T47D (cell line): ENCODE measurements around the gene GLTPD2.

Source experiments
- DNase-seq, 2 experiments: peaks; one replicate each; pipeline versions ENCODE4 v3.0.0 to v3.0.0-alpha.2; 2011 to 2012; ENCODE audit warnings: low read depth in 1 of 2, low spot score in 1 of 2
- JUND ChIP-seq: IDR thresholded peaks from 2 replicates; pipeline ENCODE4 v1.6.1; 2012; ENCODE audit warnings: low read depth
- in situ Hi-C: cut with HindIII; loops from 2 replicates; pipeline ENCODE4 v1.10.0; 2016; ENCODE audit warnings: low sequenced_read_pairs, low pct_unique_long_range_greater_than_20kb

Gene GLTPD2

DNA sequence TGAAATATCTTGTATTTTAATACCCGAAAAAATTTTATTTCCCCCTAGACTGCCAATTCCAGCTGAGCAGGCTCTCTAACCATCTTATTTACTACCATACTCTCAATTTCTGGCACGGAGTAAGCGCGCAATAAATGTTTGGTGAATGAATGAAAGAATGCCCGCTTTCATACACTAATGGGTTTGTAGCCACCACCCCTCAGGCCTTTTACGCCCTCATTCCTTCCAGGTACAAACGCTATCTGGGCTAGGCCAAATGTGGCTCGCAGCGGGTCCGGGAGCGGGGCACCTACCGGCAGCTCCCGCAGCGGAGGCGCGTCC, 17.7 kb downstream of the GLTPD2 start:
- DNase-seq = no peak
- TF ChIP-seq JUND = no peak
- in situ Hi-C loops = no loop called here

DNA sequence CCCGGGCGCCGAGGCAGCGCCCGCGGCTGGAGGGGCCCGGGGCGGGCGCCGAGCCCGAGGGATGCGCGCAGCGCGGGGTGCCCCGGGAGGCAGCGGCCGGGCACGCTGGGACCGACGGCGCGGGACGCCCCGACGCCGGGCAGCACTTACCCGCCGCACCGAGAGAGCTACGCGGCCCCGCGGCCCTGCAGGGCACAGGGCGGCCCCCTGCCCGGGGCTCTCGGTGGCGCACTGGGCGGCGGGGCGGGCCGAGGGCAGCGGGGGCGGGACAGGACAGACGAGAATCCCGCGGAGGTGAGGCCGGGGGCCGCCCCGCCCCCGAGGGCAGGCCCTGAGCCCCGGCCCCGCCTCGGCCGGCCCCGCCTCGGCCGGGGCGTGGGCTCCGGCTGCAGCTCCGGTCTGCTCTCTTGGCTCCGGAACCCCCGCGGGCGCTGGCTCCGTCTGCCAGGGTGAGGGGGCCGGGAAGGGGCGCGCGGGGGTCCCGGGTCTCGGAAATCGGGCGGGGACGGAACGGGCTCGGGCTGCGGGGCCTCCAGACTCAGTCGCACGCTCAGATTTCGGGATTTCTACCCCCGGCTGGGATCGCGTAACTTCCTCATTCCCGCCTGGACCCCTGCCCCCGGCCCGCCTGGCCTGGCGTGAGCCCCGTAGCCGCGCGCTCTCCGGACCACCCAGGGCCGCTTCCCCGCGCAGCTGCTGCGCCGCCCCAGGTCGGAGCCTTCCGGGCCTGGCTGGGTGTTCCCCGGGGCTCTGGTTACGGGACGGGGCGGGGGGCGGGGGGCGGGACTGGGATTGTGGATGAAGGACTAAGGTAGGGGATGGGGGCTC, 18.2 kb downstream of the GLTPD2 start, which contains the start of gene PLD2:
Gene PLD2 (plus strand): TSS at position 376 of the 828 bp plus-strand sequence. CDS start 621 bp downstream, outside the sequence.
- in situ Hi-C loops = no loop called here
- TF ChIP-seq JUND = no peak
- DNase-seq = peak; percentile 86 to 92

DNA sequence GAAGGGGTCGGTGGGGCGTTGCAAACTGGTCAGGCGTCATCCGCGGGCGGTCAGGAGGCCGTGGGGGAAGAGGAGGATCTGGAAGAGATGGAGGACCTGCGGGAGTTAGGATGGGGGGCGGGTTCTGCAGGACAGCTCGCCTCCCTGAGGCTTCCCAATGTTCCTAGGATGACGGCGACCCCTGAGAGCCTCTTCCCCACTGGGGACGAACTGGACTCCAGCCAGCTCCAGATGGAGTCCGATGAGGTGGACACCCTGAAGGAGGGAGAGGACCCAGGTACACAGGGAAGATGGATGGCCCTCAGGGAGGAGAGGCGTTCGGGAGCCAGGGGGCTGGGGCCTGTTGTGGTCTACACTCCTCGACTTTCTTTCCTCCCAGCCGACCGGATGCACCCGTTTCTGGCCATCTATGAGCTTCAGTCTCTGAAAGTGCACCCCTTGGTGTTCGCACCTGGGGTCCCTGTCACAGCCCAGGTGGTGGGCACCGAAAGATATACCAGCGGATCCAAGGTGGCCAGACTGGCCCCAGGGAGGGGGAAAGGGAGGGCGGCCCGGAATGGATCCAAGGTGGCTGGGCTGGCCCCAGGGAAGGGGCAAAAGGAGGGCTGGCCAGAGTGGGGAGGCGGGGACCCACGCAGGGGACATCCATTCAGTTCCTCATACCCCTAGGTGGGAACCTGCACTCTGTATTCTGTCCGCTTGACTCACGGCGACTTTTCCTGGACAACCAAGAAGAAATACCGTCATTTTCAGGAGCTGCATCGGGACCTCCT, 19.0 kb downstream of the GLTPD2 start:
- in situ Hi-C loops = no loop called here
- no peak for TF ChIP-seq JUND
- DNase-seq = no peak

DNA sequence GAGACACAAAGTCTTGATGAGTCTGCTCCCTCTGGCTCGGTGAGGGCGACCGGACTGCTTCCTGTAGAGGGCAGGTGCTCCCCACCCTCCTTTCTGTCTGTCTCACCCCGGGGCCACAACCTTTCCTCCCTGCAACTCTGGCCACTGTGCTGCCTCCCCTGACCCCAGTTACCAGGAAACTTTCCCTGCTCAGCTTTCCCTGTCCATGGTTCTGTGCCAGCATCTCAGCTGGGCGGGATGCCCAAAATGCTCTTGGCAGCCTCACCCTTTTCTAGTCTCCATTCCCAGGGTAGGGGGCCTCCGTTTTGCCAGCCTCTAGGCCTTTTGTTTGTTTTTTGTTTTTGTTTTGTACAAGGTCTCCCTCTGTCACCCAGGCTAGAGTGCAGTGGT, 19.6 kb downstream of the GLTPD2 start:
- in situ Hi-C loops = no loop called here
- DNase-seq = peak in 1 of 2 experiments; percentile 4
- TF ChIP-seq JUND = no peak

DNA sequence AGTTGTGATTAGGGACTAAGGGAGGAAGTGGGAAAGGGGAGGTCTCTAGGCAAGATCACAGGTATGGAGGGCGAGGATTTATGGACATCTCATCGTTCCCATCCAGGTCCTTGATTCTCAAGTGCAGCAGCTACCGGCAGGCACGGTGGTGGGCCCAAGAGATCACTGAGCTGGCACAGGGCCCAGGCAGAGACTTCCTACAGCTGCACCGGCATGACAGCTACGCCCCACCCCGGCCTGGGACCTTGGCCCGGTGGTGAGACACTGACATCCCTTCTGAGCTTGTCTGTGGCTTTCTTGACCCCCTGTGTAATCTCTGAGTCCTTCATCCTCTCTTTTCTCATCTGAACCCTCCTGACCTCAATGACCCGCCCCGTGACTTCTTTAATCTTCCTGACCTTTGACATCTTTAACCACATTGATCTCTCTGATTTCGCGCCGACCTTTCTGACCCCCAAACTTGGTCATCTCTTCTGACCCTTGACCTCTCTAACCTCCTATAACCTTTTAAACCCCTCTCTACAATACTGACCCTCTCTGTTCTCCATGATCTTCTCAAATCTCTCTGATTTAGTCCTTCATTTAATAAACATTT, 22.0 kb downstream of the GLTPD2 start:
- no peak for DNase-seq
- TF ChIP-seq JUND = no peak
- in situ Hi-C loops = no loop called here

DNA sequence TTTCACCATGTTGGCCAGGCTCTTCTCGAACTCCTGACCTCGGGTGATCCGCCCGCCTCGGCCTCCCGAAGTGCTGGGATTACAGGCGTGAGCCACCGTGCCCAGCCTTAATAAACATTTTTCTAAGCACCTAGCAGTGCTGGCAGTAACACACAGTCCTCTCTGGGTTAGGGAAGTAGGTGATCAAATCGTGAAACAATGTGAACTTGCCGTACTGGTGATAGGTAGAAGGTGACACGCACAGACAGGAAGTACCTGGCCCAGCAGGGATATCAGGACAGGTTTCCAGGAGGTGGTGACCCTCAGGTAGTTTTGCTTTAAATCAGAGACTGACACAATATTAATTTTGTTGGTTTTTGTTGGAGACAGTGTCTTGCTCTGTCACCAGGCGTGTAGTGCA, 22.7 kb downstream of the GLTPD2 start:
- in situ Hi-C loops = no loop called here
- no peak for TF ChIP-seq JUND
- DNase-seq = no peak

DNA sequence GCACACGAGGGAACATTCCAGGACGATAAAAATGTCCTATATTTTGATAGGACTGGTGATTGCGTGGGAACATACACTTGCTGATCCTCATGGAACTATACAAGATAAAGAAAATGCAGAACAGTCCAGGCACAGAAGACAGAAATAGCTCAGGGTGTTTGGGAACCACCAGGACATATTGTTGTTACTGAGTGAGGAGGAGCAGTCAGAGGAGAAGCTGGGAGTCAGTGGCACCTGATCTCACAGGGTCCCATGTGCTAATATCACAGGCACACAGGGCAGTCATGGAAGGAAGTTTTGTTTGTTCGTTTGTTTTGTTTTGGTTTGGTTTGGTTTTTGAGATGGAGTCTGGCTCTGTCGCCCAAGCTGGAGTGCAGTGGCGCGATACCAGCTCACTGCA, 23.9 kb downstream of the GLTPD2 start:
- no peak for DNase-seq
- in situ Hi-C loops = no loop called here

DNA sequence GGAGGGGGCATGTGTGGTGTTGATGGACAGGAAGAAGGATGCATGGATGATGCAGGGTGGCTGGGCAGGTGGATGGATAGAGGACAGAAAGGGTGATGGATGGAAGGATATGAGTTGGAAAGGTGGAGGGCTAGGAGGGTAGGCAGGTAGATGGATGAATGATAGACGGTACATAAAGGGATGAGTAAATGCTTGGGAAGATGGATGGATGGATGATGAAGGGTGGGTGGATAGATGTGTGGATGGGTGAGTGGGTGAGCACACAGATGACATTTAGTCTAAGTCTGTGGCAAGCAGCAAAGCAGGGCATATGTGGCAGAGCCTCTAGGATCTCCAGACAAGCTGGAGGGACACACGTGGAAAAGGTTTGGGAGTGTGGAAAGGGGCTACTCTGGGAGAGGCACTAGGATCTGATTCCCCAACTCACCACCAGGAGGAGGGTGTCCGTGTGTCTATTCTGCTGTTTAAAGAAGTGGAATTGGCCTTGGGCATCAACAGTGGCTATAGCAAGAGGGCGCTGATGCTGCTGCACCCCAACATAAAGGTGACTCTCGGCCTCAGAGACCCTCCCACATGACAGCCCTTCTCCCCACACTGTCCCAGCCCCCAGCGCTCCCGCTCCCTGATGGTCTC, 26.4 kb downstream of the GLTPD2 start:
- no peak for DNase-seq
- in situ Hi-C loops = no loop called here
- no peak for TF ChIP-seq JUND

More for the DNA sequence above, 23.9 kb downstream of the GLTPD2 start:
- no peak for TF ChIP-seq JUND

DNA sequence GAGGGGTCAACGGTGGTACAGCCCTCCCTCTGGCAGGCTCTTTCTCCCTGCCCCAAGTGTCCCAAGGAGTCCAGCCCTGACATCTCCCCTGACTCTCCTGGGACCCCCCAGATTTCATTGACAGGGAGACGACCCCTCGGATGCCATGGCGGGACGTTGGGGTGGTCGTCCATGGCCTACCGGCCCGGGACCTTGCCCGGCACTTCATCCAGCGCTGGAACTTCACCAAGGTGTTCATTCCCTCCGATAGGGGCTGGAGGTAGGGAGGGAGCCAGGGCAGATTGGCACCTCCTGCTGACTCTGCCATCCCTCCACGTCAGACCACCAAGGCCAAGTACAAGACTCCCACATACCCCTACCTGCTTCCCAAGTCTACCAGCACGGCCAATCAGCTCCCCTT, 28.1 kb downstream of the GLTPD2 start:
- DNase-seq = no peak
- TF ChIP-seq JUND = no peak
- in situ Hi-C loops = no loop called here

DNA sequence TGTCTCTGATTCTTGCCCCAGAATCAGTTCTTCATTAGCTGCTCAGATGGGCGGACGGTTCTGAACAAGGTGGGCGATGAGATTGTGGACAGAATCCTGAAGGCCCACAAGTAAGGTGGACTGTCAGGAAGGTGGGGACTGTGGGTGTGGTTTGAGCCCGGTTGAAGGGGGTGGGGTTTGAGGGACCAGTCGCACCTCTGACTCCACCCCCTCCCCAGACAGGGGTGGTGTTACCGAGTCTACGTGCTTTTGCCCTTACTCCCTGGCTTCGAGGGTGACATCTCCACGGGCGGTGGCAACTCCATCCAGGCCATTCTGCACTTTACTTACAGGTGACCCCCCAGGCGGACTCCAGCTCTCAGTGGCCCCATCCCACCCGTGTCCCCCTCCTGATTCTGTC, 29.5 kb downstream of the GLTPD2 start:
- TF ChIP-seq JUND = no peak
- DNase-seq = no peak
- in situ Hi-C loops = no loop called here

DNA sequence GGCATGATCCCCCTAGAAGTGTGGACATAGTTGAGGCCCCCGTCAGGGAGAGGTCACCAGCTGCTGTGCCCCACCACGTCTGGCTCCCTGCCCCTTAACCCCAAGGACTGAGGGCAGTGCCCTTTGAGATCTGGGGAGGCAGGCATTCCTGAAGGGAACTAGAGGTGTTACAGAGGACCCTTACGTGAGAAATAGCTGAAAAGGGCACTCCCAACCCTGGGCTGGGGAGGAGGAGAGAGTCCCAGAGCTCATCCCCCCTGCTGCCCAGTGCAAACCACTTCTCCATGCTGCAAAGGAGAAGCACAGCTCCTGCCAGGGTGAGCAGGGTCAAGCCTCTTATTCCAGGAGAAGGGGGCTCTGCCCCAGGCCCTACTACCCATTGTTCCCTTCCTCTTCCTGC, 34.1 kb downstream of the GLTPD2 start:
- no peak for TF ChIP-seq JUND
- in situ Hi-C loops = no loop called here

DNA sequence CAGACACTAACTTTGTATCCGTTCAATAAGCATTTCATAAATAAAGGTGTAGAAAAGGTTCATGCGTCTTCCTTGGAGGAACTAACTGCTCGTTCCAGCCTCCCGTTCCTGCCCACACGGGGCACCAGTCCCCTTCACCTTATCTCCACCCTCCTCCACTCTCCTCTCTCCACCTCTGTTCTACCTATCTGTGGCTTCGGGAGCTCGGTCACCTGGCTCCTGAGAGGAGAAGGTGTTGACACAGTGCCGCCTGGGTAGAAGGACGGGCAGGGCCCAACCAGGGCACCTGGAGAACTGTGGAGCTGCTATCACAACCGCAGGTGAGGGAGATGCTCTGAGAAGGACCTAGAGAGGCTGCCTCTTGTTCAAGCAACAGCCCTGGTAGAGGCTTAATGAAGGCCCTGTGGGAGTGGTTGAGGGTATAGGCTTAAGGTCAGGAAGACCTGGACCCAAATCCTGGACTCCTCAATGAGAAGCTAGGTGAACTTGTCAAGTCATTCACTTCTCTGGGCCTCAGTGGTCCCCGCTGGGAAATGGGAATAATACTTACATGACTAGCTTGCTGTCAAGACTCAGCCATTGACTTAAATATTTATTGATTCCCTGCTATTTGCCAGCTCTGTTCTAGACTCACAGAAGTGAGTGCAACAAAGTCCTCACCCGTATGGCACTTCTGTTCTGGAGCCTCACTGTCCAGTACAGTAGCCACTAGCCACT, 34.8 kb downstream of the GLTPD2 start:
- in situ Hi-C loops = no loop called here
- no peak for DNase-seq

More for the DNA sequence above, 34.1 kb downstream of the GLTPD2 start:
- no peak for DNase-seq

More for the DNA sequence above, 34.8 kb downstream of the GLTPD2 start:
- TF ChIP-seq JUND = no peak
